SK-N-SH (cell line): ENCODE results near the gene GLIS1. TPM values are rescaled to one million over a fixed set of nuclear protein-coding genes. Genes with fewer than 3 reads are reported as not detected.

Source experiments
- CTCF ChIA-PET: fragments of 300-600, 350-600 bp; formaldehyde crosslinking; extraction: SDS; loops from one replicate; lab custom pipeline; 2021; lab: Yijun Ruan, JAX
- POLR2A ChIA-PET: fragments of 350-600 bp; sonication (Branson Sonifier 250); formaldehyde crosslinking; extraction: SDS; loops from one replicate; lab custom pipeline; 2020; ENCODE audit warnings: antibody characterized with exemption, inconsistent platforms; lab: Yijun Ruan, JAX
- DNase-seq: peaks from one replicate; pipeline ENCODE4 v3.0.0; 2012
- H2AFZ ChIP-seq: fragments of 200-600 bp; sonication (generic); 2 replicates; pipeline ENCODE4 v1.8.1; 2016; ENCODE audit warnings: antibody characterized with exemption, mild to moderate bottlenecking, low read depth
- H3F3A ChIP-seq: fragments of 200-600 bp; sonication (generic); replicated peaks from 2 replicates; pipeline ENCODE3; 2016; ENCODE audit warnings: antibody characterized with exemption, mild to moderate bottlenecking; ENCODE audit not compliant: insufficient read depth
- H3K27ac ChIP-seq, 2 experiments: fragments of 200-500 bp in 1 of 2; fragments of 200-600 bp in 1 of 2; sonication (Bioruptor generic) in 1 of 2; sonication (generic), shearing (Covaris generic) in 1 of 2; 2 replicates each; pipeline versions ENCODE4 v1.5.1 to v1.6.1; 2014 to 2016; ENCODE audit warnings: low read depth in 2 of 2, inconsistent platforms in 1 of 2, low read length in 1 of 2, mild to moderate bottlenecking in 1 of 2, mixed read lengths in 1 of 2
- H3K27me3 ChIP-seq: fragments of 200-600 bp; sonication (generic), shearing (Covaris generic); 2 replicates; pipeline ENCODE4 v1.6.1; 2016; ENCODE audit warnings: mixed run types; ENCODE audit not compliant: insufficient read depth
- H3K36me3 ChIP-seq, 2 experiments: fragments of 200-500 bp in 1 of 2; fragments of 200-600 bp in 1 of 2; sonication (Bioruptor generic) in 1 of 2; sonication (generic) in 1 of 2; replicated peaks in 1 of 2; 2 replicates each; pipeline versions ENCODE3 to v1.5.1; 2014 to 2016; ENCODE audit warnings: low read length in 1 of 2, mild to moderate bottlenecking in 1 of 2; ENCODE audit not compliant: insufficient read depth in 2 of 2, control insufficient read depth in 1 of 2
- H3K4me1 ChIP-seq, 2 experiments: fragments of 200-500 bp in 1 of 2; fragments of 200-600 bp in 1 of 2; sonication (Bioruptor generic) in 1 of 2; sonication (generic), shearing (Covaris generic) in 1 of 2; 2 replicates each; pipeline versions ENCODE4 v1.5.1 to v1.6.1; 2014 to 2016; ENCODE audit warnings: low read depth in 1 of 2, low read length in 1 of 2, mixed run types in 1 of 2; ENCODE audit not compliant: insufficient read depth in 2 of 2, control insufficient read depth in 1 of 2
- H3K4me2 ChIP-seq: fragments of 200-600 bp; sonication (generic), shearing (Covaris generic); 2 replicates; pipeline ENCODE4 v1.6.1; 2017; ENCODE audit warnings: mixed run types
- H3K4me3 ChIP-seq, 2 experiments: fragments of 200-500 bp in 1 of 2; fragments of 200-600 bp in 1 of 2; sonication (Bioruptor generic) in 1 of 2; sonication (generic), shearing (Covaris generic) in 1 of 2; 2 replicates each; pipeline versions ENCODE4 v1.5.1 to v1.8.1; 2014 to 2016; ENCODE audit warnings: low read depth in 2 of 2, inconsistent platforms in 1 of 2, low read length in 1 of 2, mild to moderate bottlenecking in 1 of 2, mixed read lengths in 1 of 2, moderate library complexity in 1 of 2
- H3K79me2 ChIP-seq: fragments of 200-600 bp; sonication (generic); 2 replicates; pipeline ENCODE4 v1.8.1; 2017; ENCODE audit warnings: mild to moderate bottlenecking; ENCODE audit not compliant: insufficient read depth
- H3K9ac ChIP-seq: fragments of 200-600 bp; sonication (generic); 2 replicates; pipeline ENCODE4 v1.6.1; 2017; ENCODE audit warnings: mixed run types
- H3K9me2 ChIP-seq: fragments of 200-600 bp; sonication (generic); 2 replicates; pipeline ENCODE4 v1.6.1; 2017; ENCODE audit warnings: mixed run types
- H3K9me3 ChIP-seq: fragments of 200-600 bp; sonication (generic); 2 replicates; pipeline ENCODE4 v1.6.1; 2017; ENCODE audit warnings: mixed run types, mild to moderate bottlenecking, moderate library complexity
- H4K20me1 ChIP-seq: fragments of 200-600 bp; sonication (generic); 2 replicates; pipeline ENCODE4 v1.6.1; 2017; ENCODE audit warnings: mild to moderate bottlenecking, mixed run types; ENCODE audit not compliant: insufficient read depth
- FOSL2 ChIP-seq: IDR thresholded peaks from 2 replicates; pipeline ENCODE4 v1.4.0; 2012; ENCODE audit warnings: low read depth, mild to moderate bottlenecking, moderate library complexity, borderline replicate concordance
- FOXJ3 ChIP-seq: sonication (generic); formaldehyde crosslinking; IDR thresholded peaks from 2 replicates; pipeline ENCODE4 v1.5.1; 2020; ENCODE audit warnings: mild to moderate bottlenecking, missing genetic modification reagents
- FOXM1 ChIP-seq: IDR thresholded peaks from 2 replicates; pipeline ENCODE4 v1.4.0; 2012; ENCODE audit warnings: low read depth, mild to moderate bottlenecking
- JUND ChIP-seq: IDR thresholded peaks from 2 replicates; pipeline ENCODE4 v1.4.0; 2012
- MAX ChIP-seq: IDR thresholded peaks from 2 replicates; pipeline ENCODE4 v1.4.0; 2012; ENCODE audit warnings: low read depth
- MEF2A ChIP-seq: IDR thresholded peaks from 2 replicates; pipeline ENCODE4 v1.4.0; 2012; ENCODE audit warnings: low read depth, borderline replicate concordance
- NRF1 ChIP-seq: IDR thresholded peaks from 2 replicates; pipeline ENCODE4 v1.6.1; 2012; ENCODE audit warnings: low read depth, mild to moderate bottlenecking, low read length
- RFX5 ChIP-seq: IDR thresholded peaks from 2 replicates; pipeline ENCODE4 v1.6.1; 2012; ENCODE audit warnings: mild to moderate bottlenecking, improper control_type of control experiment, low read length
- SIN3A ChIP-seq: IDR thresholded peaks from 2 replicates; pipeline ENCODE4 v1.6.1; 2012; ENCODE audit warnings: low read depth, mild to moderate bottlenecking, low read length, moderate library complexity, borderline replicate concordance
- SMC3 ChIP-seq: IDR thresholded peaks from 2 replicates; pipeline ENCODE4 v1.6.1; 2012; ENCODE audit warnings: low read depth, low read length, improper control_type of control experiment
- TAF1 ChIP-seq: IDR thresholded peaks from 2 replicates; pipeline ENCODE4 v1.6.1; 2012; ENCODE audit warnings: low read depth, mild to moderate bottlenecking, low read length, moderate library complexity, borderline replicate concordance
- TCF12 ChIP-seq: IDR thresholded peaks from 2 replicates; pipeline ENCODE4 v1.4.0; 2012
- TEAD4 ChIP-seq: IDR thresholded peaks from 2 replicates; pipeline ENCODE4 v1.4.0; 2012; ENCODE audit warnings: mild to moderate bottlenecking, borderline replicate concordance; ENCODE audit not compliant: insufficient read depth
- USF2 ChIP-seq: fragments of 150-350 bp; IDR thresholded peaks from 2 replicates; pipeline ENCODE4 v1.6.1; 2017; ENCODE audit warnings: antibody characterized with exemption, low read length, low read depth, borderline replicate concordance
- YY1 ChIP-seq: IDR thresholded peaks from 2 replicates; pipeline ENCODE4 v1.4.0; 2012; ENCODE audit warnings: low read depth, mild to moderate bottlenecking
- WGBS: methylation state at CpG from one replicate; pipeline ENCODE4 v1.1.6; 2017; ENCODE audit warnings: low lambda C conversion rate; 5-methylcytosine and 5-hydroxymethylcytosine counted together
- polyA plus RNA-seq, 3 experiments: library from polyadenylated mRNA; depleted of rRNA; stranded (reverse); fragments of >200 nt; gene quantifications; 2 replicates each; pipeline ENCODE4 v1.2.3, GENCODE V29; 2012
- TF ChIP-seq, protein P1 (sequence below): fragments of 200-600 bp; sonication (generic); IDR thresholded peaks from 2 replicates; pipeline ENCODE4 v1.6.1; 2017; ENCODE audit warnings: antibody characterized with exemption, mild to moderate bottlenecking, moderate library complexity
- TF ChIP-seq, protein P2 (sequence below): fragments of 150-350 bp; IDR thresholded peaks from 2 replicates; pipeline ENCODE4 v1.6.1; 2016; ENCODE audit warnings: mild to moderate bottlenecking, low read depth, low read length

The GLIS1 gene
- polyA plus RNA-seq, 1 of the 3 experiments (the other 2 are of a cell fraction): 0.13 TPM

- Histone ChIP-seq H3K9me3 (no peaks in the 10 kb centered on the region), H3F3A (no peaks in the 10 kb centered on the region), H3K36me3 (no peaks in the 10 kb centered on the region), H2AFZ (no peak overlapping the region), H4K20me1 (no peaks in the 10 kb centered on the region; the same call in 1 of the 2 replicates), H3K4me2 (no peak overlapping the region), H3K79me2 (no peaks in the 10 kb centered on the region), H3K27ac (no peak overlapping the region), H3K9me2 (no peaks in the 10 kb centered on the region), H3K4me3 (no peak overlapping the region), H3K27me3 (no peaks in the 10 kb centered on the region), H3K9ac (no peak overlapping the region), H3K4me1 (peaks cover 0 to 18% of the 10 kb centered on the region in 2 experiments; a peak in 2 of 4 replicates)
- DNase-seq: no peak
- TF ChIP-seq SIN3A (no peak), FOSL2 (no peak), MEF2A (no peak), TAF1 (no peak), RFX5 (no peak), TCF12 (no peak), YY1 (no peak), USF2 (no peak), FOXJ3 (CRISPR knock-in tag) (no peak), NRF1 (no peak), JUND (no peak), MAX (no peak)
- TF ChIP-seq, protein P1, sequence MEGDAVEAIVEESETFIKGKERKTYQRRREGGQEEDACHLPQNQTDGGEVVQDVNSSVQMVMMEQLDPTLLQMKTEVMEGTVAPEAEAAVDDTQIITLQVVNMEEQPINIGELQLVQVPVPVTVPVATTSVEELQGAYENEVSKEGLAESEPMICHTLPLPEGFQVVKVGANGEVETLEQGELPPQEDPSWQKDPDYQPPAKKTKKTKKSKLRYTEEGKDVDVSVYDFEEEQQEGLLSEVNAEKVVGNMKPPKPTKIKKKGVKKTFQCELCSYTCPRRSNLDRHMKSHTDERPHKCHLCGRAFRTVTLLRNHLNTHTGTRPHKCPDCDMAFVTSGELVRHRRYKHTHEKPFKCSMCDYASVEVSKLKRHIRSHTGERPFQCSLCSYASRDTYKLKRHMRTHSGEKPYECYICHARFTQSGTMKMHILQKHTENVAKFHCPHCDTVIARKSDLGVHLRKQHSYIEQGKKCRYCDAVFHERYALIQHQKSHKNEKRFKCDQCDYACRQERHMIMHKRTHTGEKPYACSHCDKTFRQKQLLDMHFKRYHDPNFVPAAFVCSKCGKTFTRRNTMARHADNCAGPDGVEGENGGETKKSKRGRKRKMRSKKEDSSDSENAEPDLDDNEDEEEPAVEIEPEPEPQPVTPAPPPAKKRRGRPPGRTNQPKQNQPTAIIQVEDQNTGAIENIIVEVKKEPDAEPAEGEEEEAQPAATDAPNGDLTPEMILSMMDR: no peak
- CTCF ChIA-PET: interaction anchor here (0.6 to 1.7 kb wide), 4 partner anchors 9 to 168 kb away, joined by 3 to 6 read pairs (median 4); no protein-coding TSS in a partner anchor
- POLR2A ChIA-PET: no interaction called here
- no CpG with 5 or more reads among the region's 4 CpGs for WGBS
Measured at GRCh38 chr1:53657531-53657805, 81.5 kb downstream of the GLIS1 start.

GRCh38 chr1:53656747-53657530, 82.0 kb downstream of the GLIS1 start:
- ChIA-PET POLR2A (no interaction called here), CTCF (interaction anchor here (0.6 to 1.7 kb wide), 5 partner anchors 10 to 167 kb away, joined by 3 to 6 read pairs (median 3); no protein-coding TSS in a partner anchor)
- DNase-seq: no peak
- H2AFZ ChIP-seq: no peak overlapping the region
- peaks cover 0 to 18% of the 10 kb centered on the region in 2 experiments; a peak in 2 of 4 replicates for H3K4me1 ChIP-seq
- no peaks in the 10 kb centered on the region for H3K27me3 ChIP-seq
- TF ChIP-seq TAF1 (no peak), SMC3 (no peak), TEAD4 (no peak), FOXM1 (no peak)
- TF ChIP-seq, protein P2, sequence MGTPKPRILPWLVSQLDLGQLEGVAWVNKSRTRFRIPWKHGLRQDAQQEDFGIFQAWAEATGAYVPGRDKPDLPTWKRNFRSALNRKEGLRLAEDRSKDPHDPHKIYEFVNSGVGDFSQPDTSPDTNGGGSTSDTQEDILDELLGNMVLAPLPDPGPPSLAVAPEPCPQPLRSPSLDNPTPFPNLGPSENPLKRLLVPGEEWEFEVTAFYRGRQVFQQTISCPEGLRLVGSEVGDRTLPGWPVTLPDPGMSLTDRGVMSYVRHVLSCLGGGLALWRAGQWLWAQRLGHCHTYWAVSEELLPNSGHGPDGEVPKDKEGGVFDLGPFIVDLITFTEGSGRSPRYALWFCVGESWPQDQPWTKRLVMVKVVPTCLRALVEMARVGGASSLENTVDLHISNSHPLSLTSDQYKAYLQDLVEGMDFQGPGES: no peak
- H3K4me2 ChIP-seq: peak overlapping the region; percentile 63; the same call in 1 of the 2 replicates
- H3K9me2 ChIP-seq: no peaks in the 10 kb centered on the region
- H3K27ac ChIP-seq: peak overlapping the region; percentile 6 to 59; a peak in 2 of 4 replicates
- no peaks in the 10 kb centered on the region for H3K79me2 ChIP-seq
- 86% methylated on average over 9 of the region's 11 CpGs for WGBS
- no peaks in the 10 kb centered on the region; the same call in 1 of the 2 replicates for H4K20me1 ChIP-seq
- H3K9ac ChIP-seq: no peak overlapping the region
- no peak overlapping the region for H3K4me3 ChIP-seq
- H3F3A ChIP-seq: no peaks in the 10 kb centered on the region
- H3K9me3 ChIP-seq: no peaks in the 10 kb centered on the region
- H3K36me3 ChIP-seq: no peaks in the 10 kb centered on the region
